ENCODE data around the gene CDON. TPM values are rescaled to one million over a fixed set of nuclear protein-coding genes. Genes with fewer than 3 reads are reported as not detected.

Gene CDON
- polyA plus RNA-seq, 1 of the 3 experiments (the other 2 are of a cell fraction): 3.7 TPM

DNA sequence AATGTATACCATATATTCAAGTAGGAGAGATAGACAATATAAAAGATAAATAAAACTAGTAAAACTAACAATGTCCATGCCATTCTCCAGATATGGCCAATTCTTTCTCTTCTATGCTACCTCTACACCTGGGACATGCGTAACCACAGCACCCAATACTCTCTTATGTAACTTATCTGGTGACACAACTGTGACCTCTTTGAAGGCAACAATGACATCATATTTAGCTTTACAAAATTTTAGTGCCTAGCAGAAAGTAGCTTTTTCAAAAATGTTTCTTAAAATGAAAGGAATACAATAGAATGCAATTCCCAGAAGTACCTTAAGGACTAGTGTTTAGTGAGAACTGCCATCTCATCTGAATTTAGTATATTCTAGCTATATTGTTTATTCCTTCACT is 36.8 kb downstream of the CDON start:
- no peak overlapping the region for H3K4me2 ChIP-seq
- TF ChIP-seq GABPA (IDR thresholded peaks at IDR 0.05; ENCODE audit: low read depth) (no peak), EZH2phosphoT487 (IDR thresholded peaks at IDR 0.05; ENCODE audit: borderline replicate concordance, low read depth) (no peak), NFIC (IDR thresholded peaks at IDR 0.05; ENCODE audit: borderline replicate concordance) (no peak), MEF2A (IDR thresholded peaks at IDR 0.05; ENCODE audit: borderline replicate concordance, low read depth) (no peak), FOXM1 (IDR thresholded peaks at IDR 0.05; ENCODE audit: low read depth) (no peak), RXRA (IDR thresholded peaks at IDR 0.05; ENCODE audit: borderline replicate concordance, low read depth) (no peak)
- no peaks in the 10 kb centered on the region for H3K9me3 ChIP-seq

GRCh38 chr11:126024123-126024522 is 38.5 kb downstream of the CDON start:
- no peaks in the 10 kb centered on the region for H3K27me3 ChIP-seq (ENCODE audit: insufficient read depth)
- no peak overlapping the region for H3K4me2 ChIP-seq
- H3K36me3 ChIP-seq (replicated peaks in 1 of 2; ENCODE audit: control insufficient read depth in 1 of 2, insufficient read depth in 2 of 2, low read length in 1 of 2): peaks cover 0 to 3% of the 10 kb centered on the region in 2 experiments
- ChIA-PET CTCF (interaction anchor here (1.4 kb wide), 1 partner anchor 18 kb away, joined by 3 read pairs; no protein-coding TSS in a partner anchor), POLR2A (no interaction called here)
- H3F3A ChIP-seq (replicated peaks; ENCODE audit: insufficient read depth): no peaks in the 10 kb centered on the region
- H3K4me1 ChIP-seq (ENCODE audit: control insufficient read depth in 1 of 2, insufficient read depth in 2 of 2, low read depth in 1 of 2, low read length in 1 of 2): peaks cover 0 to 3% of the 10 kb centered on the region in 2 experiments; a peak in 1 of 4 replicates
- no peaks in the 10 kb centered on the region for H3K9me2 ChIP-seq
- H3K27ac ChIP-seq (ENCODE audit: low read depth in 2 of 2, low read length in 1 of 2): no peak overlapping the region
- no peak overlapping the region for H3K9ac ChIP-seq
- H3K4me3 ChIP-seq (ENCODE audit: low read depth in 2 of 2, low read length in 1 of 2): no peak overlapping the region
- TF ChIP-seq FOXM1 (IDR thresholded peaks at IDR 0.05; ENCODE audit: low read depth) (no peak), FOSL2 (IDR thresholded peaks at IDR 0.05; ENCODE audit: borderline replicate concordance, low read depth) (no peak), TAF1 (IDR thresholded peaks at IDR 0.05; ENCODE audit: borderline replicate concordance, low read depth, low read length) (no peak), EZH2phosphoT487 (IDR thresholded peaks at IDR 0.05; ENCODE audit: borderline replicate concordance, low read depth) (no peak), NRF1 (IDR thresholded peaks at IDR 0.05; ENCODE audit: low read depth, low read length) (no peak), ZBTB33 (IDR thresholded peaks at IDR 0.05; ENCODE audit: borderline replicate concordance, low read depth) (no peak), TEAD4 (IDR thresholded peaks at IDR 0.05; ENCODE audit: borderline replicate concordance, insufficient read depth) (no peak), CHD2 (IDR thresholded peaks at IDR 0.05; ENCODE audit: low read length, partially characterized antibody) (no peak), MEF2A (IDR thresholded peaks at IDR 0.05; ENCODE audit: borderline replicate concordance, low read depth) (no peak), CTCF (IDR thresholded peaks at IDR 0.05) (no peak), RCOR1 (IDR thresholded peaks at IDR 0.05; ENCODE audit: low read length) (no peak)
- H2AFZ ChIP-seq (ENCODE audit: low read depth): no peak overlapping the region
- H3K9me3 ChIP-seq: no peaks in the 10 kb centered on the region
- no peak for DNase-seq
- H3K79me2 ChIP-seq (ENCODE audit: insufficient read depth): no peaks in the 10 kb centered on the region
- H4K20me1 ChIP-seq (ENCODE audit: insufficient read depth): no peaks in the 10 kb centered on the region
- WGBS (ENCODE audit: low lambda C conversion rate): 84% methylated on average over 5 of the region's 5 CpGs

More for the DNA sequence above, 36.8 kb downstream of the CDON start:
- Histone ChIP-seq H3K79me2 (ENCODE audit: insufficient read depth) (no peaks in the 10 kb centered on the region), H2AFZ (ENCODE audit: low read depth) (no peak overlapping the region), H3K4me1 (ENCODE audit: control insufficient read depth in 1 of 2, insufficient read depth in 2 of 2, low read depth in 1 of 2, low read length in 1 of 2) (peaks cover 0 to 3% of the 10 kb centered on the region in 2 experiments; a peak in 1 of 4 replicates), H3K27ac (ENCODE audit: low read depth in 2 of 2, low read length in 1 of 2) (no peak overlapping the region), H3K4me3 (ENCODE audit: low read depth in 2 of 2, low read length in 1 of 2) (no peak overlapping the region), H3F3A (replicated peaks; ENCODE audit: insufficient read depth) (no peaks in the 10 kb centered on the region), H3K27me3 (ENCODE audit: insufficient read depth) (no peaks in the 10 kb centered on the region), H3K9ac (no peak overlapping the region), H4K20me1 (ENCODE audit: insufficient read depth) (no peaks in the 10 kb centered on the region), H3K9me2 (no peaks in the 10 kb centered on the region), H3K36me3 (replicated peaks in 1 of 2; ENCODE audit: control insufficient read depth in 1 of 2, insufficient read depth in 2 of 2, low read length in 1 of 2) (no peaks in the 10 kb centered on the region)
- ChIA-PET POLR2A (no interaction called here), CTCF (interaction anchor here (1.1 to 1.9 kb wide), 3 partner anchors 36 to 103 kb away, joined by 3 to 7 read pairs (median 4); no protein-coding TSS in a partner anchor)
- no peak for DNase-seq
- WGBS (ENCODE audit: low lambda C conversion rate): 100% methylated on average over 1 of the region's 1 CpG
